Measurements from ENCODE around the gene SORT1. TPM values are rescaled to one million over a fixed set of nuclear protein-coding genes. Genes with fewer than 3 reads are reported as not detected.

The SORT1 gene
- polyA plus RNA-seq, 1 donor from 2014 or later: 33.3 TPM

DNA sequence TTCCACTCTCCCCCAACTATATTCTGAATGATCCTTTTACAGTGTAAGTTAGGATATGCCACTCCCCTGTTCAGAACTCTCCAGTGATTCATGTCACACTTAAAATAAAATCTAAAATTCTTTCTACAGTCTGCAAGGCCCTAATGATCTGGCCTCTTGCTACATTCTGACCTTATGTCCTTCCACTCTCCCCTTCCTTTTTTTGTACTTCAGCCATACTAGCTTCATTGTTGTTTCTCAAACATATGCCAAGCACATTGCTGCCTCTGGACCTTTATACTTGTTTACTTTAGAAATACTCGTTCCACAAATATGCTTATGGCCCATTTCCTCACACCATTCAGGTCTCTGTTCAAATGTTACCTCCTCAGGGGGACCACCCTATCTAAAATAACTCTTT lies 43.4 kb upstream of the SORT1 start:
- H4K20me1 ChIP-seq (ENCODE audit: insufficient read depth): no peaks in the 10 kb centered on the region
- no peak for TF ChIP-seq MXI1 (conservative IDR thresholded peaks at IDR 0.05; ENCODE audit: poor library complexity, severe bottlenecking)
- TF ChIP-seq, protein P1, sequence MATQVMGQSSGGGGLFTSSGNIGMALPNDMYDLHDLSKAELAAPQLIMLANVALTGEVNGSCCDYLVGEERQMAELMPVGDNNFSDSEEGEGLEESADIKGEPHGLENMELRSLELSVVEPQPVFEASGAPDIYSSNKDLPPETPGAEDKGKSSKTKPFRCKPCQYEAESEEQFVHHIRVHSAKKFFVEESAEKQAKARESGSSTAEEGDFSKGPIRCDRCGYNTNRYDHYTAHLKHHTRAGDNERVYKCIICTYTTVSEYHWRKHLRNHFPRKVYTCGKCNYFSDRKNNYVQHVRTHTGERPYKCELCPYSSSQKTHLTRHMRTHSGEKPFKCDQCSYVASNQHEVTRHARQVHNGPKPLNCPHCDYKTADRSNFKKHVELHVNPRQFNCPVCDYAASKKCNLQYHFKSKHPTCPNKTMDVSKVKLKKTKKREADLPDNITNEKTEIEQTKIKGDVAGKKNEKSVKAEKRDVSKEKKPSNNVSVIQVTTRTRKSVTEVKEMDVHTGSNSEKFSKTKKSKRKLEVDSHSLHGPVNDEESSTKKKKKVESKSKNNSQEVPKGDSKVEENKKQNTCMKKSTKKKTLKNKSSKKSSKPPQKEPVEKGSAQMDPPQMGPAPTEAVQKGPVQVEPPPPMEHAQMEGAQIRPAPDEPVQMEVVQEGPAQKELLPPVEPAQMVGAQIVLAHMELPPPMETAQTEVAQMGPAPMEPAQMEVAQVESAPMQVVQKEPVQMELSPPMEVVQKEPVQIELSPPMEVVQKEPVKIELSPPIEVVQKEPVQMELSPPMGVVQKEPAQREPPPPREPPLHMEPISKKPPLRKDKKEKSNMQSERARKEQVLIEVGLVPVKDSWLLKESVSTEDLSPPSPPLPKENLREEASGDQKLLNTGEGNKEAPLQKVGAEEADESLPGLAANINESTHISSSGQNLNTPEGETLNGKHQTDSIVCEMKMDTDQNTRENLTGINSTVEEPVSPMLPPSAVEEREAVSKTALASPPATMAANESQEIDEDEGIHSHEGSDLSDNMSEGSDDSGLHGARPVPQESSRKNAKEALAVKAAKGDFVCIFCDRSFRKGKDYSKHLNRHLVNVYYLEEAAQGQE (IDR thresholded peaks at IDR 0.05; ENCODE audit: borderline replicate concordance): no peak
- no peak for TF ChIP-seq POLR2AphosphoS5 (IDR thresholded peaks at IDR 0.05)
- TF ChIP-seq, protein P2, sequence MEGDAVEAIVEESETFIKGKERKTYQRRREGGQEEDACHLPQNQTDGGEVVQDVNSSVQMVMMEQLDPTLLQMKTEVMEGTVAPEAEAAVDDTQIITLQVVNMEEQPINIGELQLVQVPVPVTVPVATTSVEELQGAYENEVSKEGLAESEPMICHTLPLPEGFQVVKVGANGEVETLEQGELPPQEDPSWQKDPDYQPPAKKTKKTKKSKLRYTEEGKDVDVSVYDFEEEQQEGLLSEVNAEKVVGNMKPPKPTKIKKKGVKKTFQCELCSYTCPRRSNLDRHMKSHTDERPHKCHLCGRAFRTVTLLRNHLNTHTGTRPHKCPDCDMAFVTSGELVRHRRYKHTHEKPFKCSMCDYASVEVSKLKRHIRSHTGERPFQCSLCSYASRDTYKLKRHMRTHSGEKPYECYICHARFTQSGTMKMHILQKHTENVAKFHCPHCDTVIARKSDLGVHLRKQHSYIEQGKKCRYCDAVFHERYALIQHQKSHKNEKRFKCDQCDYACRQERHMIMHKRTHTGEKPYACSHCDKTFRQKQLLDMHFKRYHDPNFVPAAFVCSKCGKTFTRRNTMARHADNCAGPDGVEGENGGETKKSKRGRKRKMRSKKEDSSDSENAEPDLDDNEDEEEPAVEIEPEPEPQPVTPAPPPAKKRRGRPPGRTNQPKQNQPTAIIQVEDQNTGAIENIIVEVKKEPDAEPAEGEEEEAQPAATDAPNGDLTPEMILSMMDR (IDR thresholded peaks at IDR 0.05; ENCODE audit: poor library complexity, severe bottlenecking): no peak
- no peak for TF ChIP-seq SMC3 (conservative IDR thresholded peaks at IDR 0.05; ENCODE audit: poor library complexity)
- no peak for TF ChIP-seq TAF1 (IDR thresholded peaks at IDR 0.05; ENCODE audit: low read depth)
- TF ChIP-seq EZH2 (IDR thresholded peaks at IDR 0.05; ENCODE audit: borderline replicate concordance, insufficient read depth, low read length, poor library complexity, severe bottlenecking): no peak
- no peak overlapping the region for H2AFZ ChIP-seq (ENCODE audit: low read depth, low read length)
- no peaks in the 10 kb centered on the region for H3K36me3 ChIP-seq (ENCODE audit: insufficient read depth, low read length)
- no peaks in the 10 kb centered on the region for H3F3A ChIP-seq (ENCODE audit: insufficient read depth, low read length, poor library complexity, severe bottlenecking)
- no peak overlapping the region for H3K27ac ChIP-seq (ENCODE audit: low read length)
- no peaks in the 10 kb centered on the region for H3K9me3 ChIP-seq (ENCODE audit: low read length)
- H3K4me2 ChIP-seq (ENCODE audit: low read length): no peak overlapping the region
- peaks cover 12% of the 10 kb centered on the region for H3K27me3 ChIP-seq (ENCODE audit: insufficient read depth, low read depth, low read length)
- no peaks in the 10 kb centered on the region for H3K9me2 ChIP-seq (ENCODE audit: insufficient read depth, low read length)
- H3K9ac ChIP-seq (ENCODE audit: low read length): no peak overlapping the region
- H3K4me3 ChIP-seq (ENCODE audit: low read length): no peak overlapping the region
- H3K79me2 ChIP-seq (replicated peaks; ENCODE audit: insufficient read depth, low read length): no peaks in the 10 kb centered on the region

DNA sequence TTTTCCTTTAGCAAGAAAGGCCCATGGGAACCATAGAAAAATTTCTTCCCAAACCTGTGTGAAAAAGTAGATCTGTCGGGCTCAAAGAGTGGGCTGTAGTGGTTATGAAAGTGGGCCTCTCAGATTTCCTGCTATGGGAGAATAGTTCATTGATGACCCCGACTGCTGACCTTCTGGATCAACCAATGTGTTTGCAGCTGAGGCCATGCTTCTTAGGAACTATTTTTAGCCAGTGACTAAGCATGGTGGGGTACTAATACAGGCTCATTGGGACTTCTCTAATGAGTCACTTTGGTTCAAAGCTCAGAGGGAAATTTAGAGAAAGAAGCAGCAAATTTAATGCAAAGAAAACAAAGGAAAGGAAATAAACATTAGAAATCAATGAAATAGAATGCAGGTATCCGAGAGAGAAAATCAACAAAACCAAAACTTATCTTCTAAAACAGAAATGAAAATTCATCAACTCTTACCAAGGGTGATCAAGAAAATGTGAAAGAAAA lies 41.1 kb upstream of the SORT1 start:
- H3K9ac ChIP-seq (ENCODE audit: low read length): no peak overlapping the region
- H3K9me2 ChIP-seq (ENCODE audit: insufficient read depth, low read length): no peaks in the 10 kb centered on the region
- no peaks in the 10 kb centered on the region for H3K9me3 ChIP-seq (ENCODE audit: low read length)
- H3K4me3 ChIP-seq (ENCODE audit: low read length): no peak overlapping the region
- TF ChIP-seq RAD21 (conservative IDR thresholded peaks at IDR 0.05) (no peak), SMC3 (conservative IDR thresholded peaks at IDR 0.05; ENCODE audit: poor library complexity) (no peak), EZH2 (IDR thresholded peaks at IDR 0.05; ENCODE audit: borderline replicate concordance, insufficient read depth, low read length, poor library complexity, severe bottlenecking) (no peak), MXI1 (conservative IDR thresholded peaks at IDR 0.05; ENCODE audit: poor library complexity, severe bottlenecking) (no peak), EP300 (conservative IDR thresholded peaks at IDR 0.05; ENCODE audit: poor library complexity, severe bottlenecking) (no peak), POLR2AphosphoS5 (IDR thresholded peaks at IDR 0.05) (no peak), TAF1 (IDR thresholded peaks at IDR 0.05; ENCODE audit: low read depth) (no peak)
- TF ChIP-seq, protein P1 (IDR thresholded peaks at IDR 0.05; ENCODE audit: borderline replicate concordance): no peak
- TF ChIP-seq, protein P2 (IDR thresholded peaks at IDR 0.05; ENCODE audit: poor library complexity, severe bottlenecking): no peak
- no peaks in the 10 kb centered on the region for H3F3A ChIP-seq (ENCODE audit: insufficient read depth, low read length, poor library complexity, severe bottlenecking)
- no peaks in the 10 kb centered on the region for H3K79me2 ChIP-seq (replicated peaks; ENCODE audit: insufficient read depth, low read length)
- no peaks in the 10 kb centered on the region for H4K20me1 ChIP-seq (ENCODE audit: insufficient read depth)
- no peak overlapping the region for H3K4me2 ChIP-seq (ENCODE audit: low read length)
- H2AFZ ChIP-seq (ENCODE audit: low read depth, low read length): no peak overlapping the region
- H3K36me3 ChIP-seq (ENCODE audit: insufficient read depth, low read length): no peaks in the 10 kb centered on the region
- peaks cover 7% of the 10 kb centered on the region for H3K27me3 ChIP-seq (ENCODE audit: insufficient read depth, low read depth, low read length)
- no peak overlapping the region for H3K27ac ChIP-seq (ENCODE audit: low read length)
